Hepatocyte (in vitro differentiated cells): ENCODE data around the gene ATXN7L1.

Source experiments
- EZH2 ChIP-seq: fragments of 200-600 bp; sonication (generic); IDR thresholded peaks from 2 replicates; pipeline ENCODE4 v1.6.1; 2016; ENCODE audit warnings: antibody characterized with exemption, mild to moderate bottlenecking, borderline replicate concordance
- EZH2phosphoT487 ChIP-seq: fragments of 200-600 bp; sonication (generic); IDR thresholded peaks from one replicate; pipeline ENCODE4 v1.6.1; 2018; ENCODE audit warnings: antibody characterized with exemption, mild to moderate bottlenecking, low read depth, moderate library complexity; ENCODE audit not compliant: unreplicated experiment, severe bottlenecking
- TF ChIP-seq, protein P1 (sequence below): fragments of 200-600 bp; sonication (generic); IDR thresholded peaks from 2 replicates; pipeline ENCODE4 v1.5.1; 2016; ENCODE audit warnings: antibody characterized with exemption, mild to moderate bottlenecking; ENCODE audit not compliant: poor library complexity

- TF ChIP-seq, protein P1, sequence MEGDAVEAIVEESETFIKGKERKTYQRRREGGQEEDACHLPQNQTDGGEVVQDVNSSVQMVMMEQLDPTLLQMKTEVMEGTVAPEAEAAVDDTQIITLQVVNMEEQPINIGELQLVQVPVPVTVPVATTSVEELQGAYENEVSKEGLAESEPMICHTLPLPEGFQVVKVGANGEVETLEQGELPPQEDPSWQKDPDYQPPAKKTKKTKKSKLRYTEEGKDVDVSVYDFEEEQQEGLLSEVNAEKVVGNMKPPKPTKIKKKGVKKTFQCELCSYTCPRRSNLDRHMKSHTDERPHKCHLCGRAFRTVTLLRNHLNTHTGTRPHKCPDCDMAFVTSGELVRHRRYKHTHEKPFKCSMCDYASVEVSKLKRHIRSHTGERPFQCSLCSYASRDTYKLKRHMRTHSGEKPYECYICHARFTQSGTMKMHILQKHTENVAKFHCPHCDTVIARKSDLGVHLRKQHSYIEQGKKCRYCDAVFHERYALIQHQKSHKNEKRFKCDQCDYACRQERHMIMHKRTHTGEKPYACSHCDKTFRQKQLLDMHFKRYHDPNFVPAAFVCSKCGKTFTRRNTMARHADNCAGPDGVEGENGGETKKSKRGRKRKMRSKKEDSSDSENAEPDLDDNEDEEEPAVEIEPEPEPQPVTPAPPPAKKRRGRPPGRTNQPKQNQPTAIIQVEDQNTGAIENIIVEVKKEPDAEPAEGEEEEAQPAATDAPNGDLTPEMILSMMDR, result no peak
- no peak for TF ChIP-seq EZH2
- no peak for TF ChIP-seq EZH2phosphoT487
These were observed 168.2 kb downstream of the ATXN7L1 start for GRCh38 chr7:105707967-105708762.
